OCI-LY1 (cell line): ENCODE measurements around the gene TSHZ3.

Source experiments
- H2AFZ ChIP-seq: fragments of 200-600 bp; sonication (generic), shearing (Covaris generic); 2 replicates; pipeline ENCODE4 v1.6.0; 2014; ENCODE audit warnings: antibody characterized with exemption, mild to moderate bottlenecking, low read length
- H3F3A ChIP-seq: fragments of 200-600 bp; sonication (generic), shearing (Covaris generic); 2 replicates; pipeline ENCODE4 v1.6.0; 2014; ENCODE audit warnings: mild to moderate bottlenecking, antibody characterized with exemption, low read length, moderate library complexity; ENCODE audit not compliant: insufficient read depth
- H3K27ac ChIP-seq: fragments of 200-600 bp; sonication (generic); 2 replicates; pipeline ENCODE4 v1.5.1; 2014; ENCODE audit warnings: low read length, mixed run types, mild to moderate bottlenecking, low read depth; ENCODE audit not compliant: poor library complexity, severe bottlenecking
- H3K27me3 ChIP-seq: fragments of 200-600 bp; sonication (generic); 2 replicates; pipeline ENCODE4 v1.6.0; 2014; ENCODE audit warnings: antibody characterized with exemption, mild to moderate bottlenecking, low read length, moderate library complexity; ENCODE audit not compliant: insufficient read depth
- H3K36me3 ChIP-seq: fragments of 200-600 bp; sonication (generic); 2 replicates; pipeline ENCODE4 v1.6.1; 2014; ENCODE audit warnings: mild to moderate bottlenecking, antibody characterized with exemption, low read length, moderate library complexity, mixed read lengths; ENCODE audit not compliant: insufficient read depth
- H3K4me1 ChIP-seq: fragments of 200-600 bp; sonication (generic); 2 replicates; pipeline ENCODE4 v1.5.1; 2014; ENCODE audit warnings: mild to moderate bottlenecking, low read length, moderate library complexity; ENCODE audit not compliant: insufficient read depth, severe bottlenecking
- H3K4me2 ChIP-seq: fragments of 200-600 bp; sonication (generic), shearing (Covaris generic); 2 replicates; pipeline ENCODE4 v1.6.1; 2014; ENCODE audit warnings: low read length
- H3K4me3 ChIP-seq: fragments of 200-600 bp; sonication (generic); 2 replicates; pipeline ENCODE4 v1.5.1; 2014; ENCODE audit warnings: low read length, low read depth, mild to moderate bottlenecking, mixed read lengths; ENCODE audit not compliant: poor library complexity, severe bottlenecking
- H3K79me2 ChIP-seq: fragments of 200-600 bp; shearing (Covaris generic); 2 replicates; pipeline ENCODE4 v1.6.1; 2016; ENCODE audit warnings: mixed run types, low read length, mixed read lengths; ENCODE audit not compliant: insufficient read depth
- H3K9ac ChIP-seq: fragments of 200-600 bp; sonication (generic), shearing (Covaris generic); 2 replicates; pipeline ENCODE4 v1.6.1; 2014; ENCODE audit warnings: mild to moderate bottlenecking, low read length, mixed read lengths
- H3K9me2 ChIP-seq: fragments of 200-600 bp; sonication (generic), shearing (Covaris generic); 2 replicates; pipeline ENCODE4 v1.6.1; 2014; ENCODE audit warnings: low read depth, mild to moderate bottlenecking, low read length, mixed read lengths
- H3K9me3 ChIP-seq: fragments of 200-600 bp; shearing (Covaris generic); 2 replicates; pipeline ENCODE4 v1.6.1; 2014; ENCODE audit warnings: low read length, mixed read lengths
- H4K20me1 ChIP-seq: fragments of 200-600 bp; sonication (generic), shearing (Covaris generic); 2 replicates; pipeline ENCODE4 v1.6.0; 2016; ENCODE audit warnings: mild to moderate bottlenecking, low read length; ENCODE audit not compliant: insufficient read depth
- EZH2 ChIP-seq: fragments of 200-600 bp; sonication (generic), shearing (Covaris generic); IDR thresholded peaks from 2 replicates; pipeline ENCODE4 v1.8.0; 2017; ENCODE audit warnings: borderline replicate concordance, mixed run types, mild to moderate bottlenecking, antibody characterized with exemption, low read length, moderate library complexity, mixed read lengths
- TF ChIP-seq, protein P1 (sequence below): fragments of 200-600 bp; sonication (generic), shearing (Covaris generic); IDR thresholded peaks from 2 replicates; pipeline ENCODE4 v1.5.1; 2017; ENCODE audit warnings: mild to moderate bottlenecking, antibody characterized with exemption, low read length, moderate library complexity, mixed read lengths

Gene TSHZ3

DNA sequence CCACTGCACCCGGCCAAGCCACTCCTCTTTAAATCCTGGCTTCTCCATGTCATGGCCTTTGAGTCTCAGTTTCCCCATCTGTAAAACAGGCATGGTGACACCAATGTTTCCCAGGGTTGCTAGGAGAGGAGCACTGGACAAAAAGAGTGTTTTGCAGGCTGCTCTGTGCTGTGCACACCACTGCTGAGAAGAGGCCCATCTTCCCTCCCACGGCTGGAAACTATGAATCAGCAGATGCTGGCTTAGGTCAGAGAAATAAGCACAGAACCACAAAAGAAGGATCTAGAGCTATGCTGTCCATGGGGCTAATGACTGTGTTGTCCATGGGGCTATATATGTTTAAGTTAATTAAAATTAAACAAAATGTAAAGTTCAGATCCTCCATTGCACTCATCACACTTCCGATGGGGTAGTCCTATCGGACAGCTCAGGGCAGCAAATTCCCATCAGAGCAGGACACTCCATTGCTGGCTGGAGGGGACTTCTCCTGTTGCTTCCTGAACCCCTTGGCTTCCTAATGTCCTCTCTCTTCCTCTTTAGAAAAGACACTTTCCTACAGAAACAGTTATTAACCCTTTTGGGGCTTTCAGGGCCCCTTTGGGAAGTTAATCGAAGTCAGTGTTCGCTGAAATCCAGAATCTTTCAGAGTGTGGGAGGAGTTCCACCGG lies 37.1 kb downstream of the TSHZ3 start:
- Histone ChIP-seq H4K20me1 (no peaks in the 10 kb centered on the region), H3K36me3 (no peaks in the 10 kb centered on the region), H2AFZ (no peak overlapping the region), H3K79me2 (no peaks in the 10 kb centered on the region), H3K27me3 (no peaks in the 10 kb centered on the region), H3K9me3 (no peaks in the 10 kb centered on the region), H3K9me2 (no peaks in the 10 kb centered on the region), H3F3A (no peaks in the 10 kb centered on the region), H3K4me2 (no peak overlapping the region), H3K27ac (no peak overlapping the region), H3K9ac (no peak overlapping the region), H3K4me3 (no peak overlapping the region), H3K4me1 (no peaks in the 10 kb centered on the region)
- no peak for TF ChIP-seq EZH2
- TF ChIP-seq, protein P1, sequence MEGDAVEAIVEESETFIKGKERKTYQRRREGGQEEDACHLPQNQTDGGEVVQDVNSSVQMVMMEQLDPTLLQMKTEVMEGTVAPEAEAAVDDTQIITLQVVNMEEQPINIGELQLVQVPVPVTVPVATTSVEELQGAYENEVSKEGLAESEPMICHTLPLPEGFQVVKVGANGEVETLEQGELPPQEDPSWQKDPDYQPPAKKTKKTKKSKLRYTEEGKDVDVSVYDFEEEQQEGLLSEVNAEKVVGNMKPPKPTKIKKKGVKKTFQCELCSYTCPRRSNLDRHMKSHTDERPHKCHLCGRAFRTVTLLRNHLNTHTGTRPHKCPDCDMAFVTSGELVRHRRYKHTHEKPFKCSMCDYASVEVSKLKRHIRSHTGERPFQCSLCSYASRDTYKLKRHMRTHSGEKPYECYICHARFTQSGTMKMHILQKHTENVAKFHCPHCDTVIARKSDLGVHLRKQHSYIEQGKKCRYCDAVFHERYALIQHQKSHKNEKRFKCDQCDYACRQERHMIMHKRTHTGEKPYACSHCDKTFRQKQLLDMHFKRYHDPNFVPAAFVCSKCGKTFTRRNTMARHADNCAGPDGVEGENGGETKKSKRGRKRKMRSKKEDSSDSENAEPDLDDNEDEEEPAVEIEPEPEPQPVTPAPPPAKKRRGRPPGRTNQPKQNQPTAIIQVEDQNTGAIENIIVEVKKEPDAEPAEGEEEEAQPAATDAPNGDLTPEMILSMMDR: no peak

DNA sequence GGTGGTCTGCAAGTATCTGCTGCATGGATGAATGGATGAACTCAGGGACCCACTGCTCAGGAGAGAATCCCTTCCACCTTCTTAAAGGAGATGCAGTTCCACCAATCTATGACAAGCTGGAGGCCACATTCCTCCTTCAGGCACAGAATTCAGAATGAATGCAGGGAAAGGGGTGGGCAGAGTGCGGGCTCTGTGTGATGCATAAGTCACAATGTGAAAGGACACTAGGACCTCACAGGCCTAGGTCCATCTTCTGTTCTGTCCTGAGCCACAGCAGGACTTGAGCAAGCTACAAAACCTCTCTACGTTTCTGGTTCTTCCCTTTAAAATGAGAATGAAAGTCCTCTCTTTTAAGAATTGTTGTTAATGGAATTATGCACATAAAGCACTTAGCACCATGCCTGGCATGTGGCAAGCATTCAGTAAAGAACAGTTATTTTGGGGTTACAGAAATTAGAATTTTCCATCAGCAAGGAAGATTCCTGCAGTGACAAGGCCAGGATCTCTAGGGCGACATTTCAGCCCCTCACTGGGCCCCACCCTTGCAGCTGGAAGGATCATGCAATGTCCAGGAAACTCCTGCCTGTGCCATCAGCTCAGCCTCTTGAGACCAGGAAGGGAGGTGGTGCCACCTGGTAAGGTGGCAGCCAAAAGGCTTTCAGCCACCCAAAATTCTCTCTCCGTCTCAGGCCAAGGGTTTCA lies 38.7 kb downstream of the TSHZ3 start:
- Histone ChIP-seq H3K4me1 (no peaks in the 10 kb centered on the region), H3K4me2 (no peak overlapping the region), H3K4me3 (no peak overlapping the region), H3K79me2 (no peaks in the 10 kb centered on the region), H3K27me3 (no peaks in the 10 kb centered on the region), H4K20me1 (no peaks in the 10 kb centered on the region), H3K9me3 (no peaks in the 10 kb centered on the region), H3K27ac (no peak overlapping the region), H2AFZ (no peak overlapping the region), H3F3A (no peaks in the 10 kb centered on the region), H3K36me3 (no peaks in the 10 kb centered on the region), H3K9me2 (no peaks in the 10 kb centered on the region), H3K9ac (no peak overlapping the region)
- TF ChIP-seq, protein P1: no peak
- TF ChIP-seq EZH2: no peak

DNA sequence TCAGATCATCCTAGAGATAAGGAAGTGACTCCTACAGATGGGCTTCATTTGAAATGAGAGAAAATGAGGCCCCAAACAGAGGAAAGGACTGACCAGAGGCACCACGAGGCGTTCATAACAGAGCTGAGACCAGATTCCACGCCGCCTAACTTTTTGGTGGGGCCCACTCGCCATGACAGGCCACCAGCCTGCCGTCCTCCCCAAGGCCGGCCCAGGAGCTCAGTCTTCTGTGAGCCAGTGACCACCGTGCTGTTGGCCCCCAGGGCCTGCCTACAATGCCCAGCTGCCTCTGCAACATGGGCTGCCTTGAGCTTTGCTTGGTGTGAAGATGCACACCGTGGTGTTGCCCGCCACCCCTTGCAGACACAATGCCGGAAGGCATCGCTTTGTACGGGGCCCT lies 40.5 kb downstream of the TSHZ3 start:
- Histone ChIP-seq H3K4me3 (no peak overlapping the region), H3K79me2 (no peaks in the 10 kb centered on the region), H3K9ac (no peak overlapping the region), H3F3A (no peaks in the 10 kb centered on the region), H3K27ac (no peak overlapping the region), H3K4me2 (no peak overlapping the region), H2AFZ (no peak overlapping the region), H3K27me3 (no peaks in the 10 kb centered on the region), H3K4me1 (no peaks in the 10 kb centered on the region), H3K9me2 (no peaks in the 10 kb centered on the region), H3K9me3 (no peaks in the 10 kb centered on the region), H4K20me1 (no peaks in the 10 kb centered on the region), H3K36me3 (no peaks in the 10 kb centered on the region)
- no peak for TF ChIP-seq EZH2
- TF ChIP-seq, protein P1: no peak
